GM12878 (cell line): ENCODE measurements around the gene MYO16. TPM values are rescaled to one million over a fixed set of nuclear protein-coding genes. Genes with fewer than 3 reads are reported as not detected.

Experiments used
- ATAC-seq: fragments of 200-7000 bp; cut with Tn5 transposase; 3 replicates; pipeline ENCODE4 v1.9.1; 2020; ENCODE audit warnings: mild to moderate bottlenecking, moderate library complexity
- BruUV-seq: library from RNA; stranded (reverse); fragments of 400-500 nt; replicated peaks from 2 replicates; lab custom pipeline; 2021; lab: Mats Ljungman, UMichigan
- CTCF ChIA-PET: fragments of 300-600 bp; sonication (Branson Sonifier 250); formaldehyde crosslinking; extraction: SDS; loops from one replicate; lab custom pipeline; 2021; ENCODE audit warnings: inconsistent platforms; lab: Yijun Ruan, JAX
- POLR2A ChIA-PET: fragments of 350-600 bp; formaldehyde crosslinking; extraction: SDS; loops from one replicate; lab custom pipeline; 2021; ENCODE audit warnings: inconsistent platforms; lab: Charles Lee
- RAD21 ChIA-PET: fragments of 300-600 bp; sonication (Branson Sonifier 250); formaldehyde crosslinking; loops from one replicate; lab custom pipeline; 2023; ENCODE audit warnings: antibody characterized with exemption; ENCODE audit not compliant: unreplicated experiment; lab: Charles Lee
- SMC1A ChIA-PET: fragments of 300-600 bp; sonication (Branson Sonifier 250); formaldehyde crosslinking; loops from one replicate; lab custom pipeline; 2023; ENCODE audit not compliant: unreplicated experiment, uncharacterized antibody; lab: Charles Lee
- DNase-seq: peaks from one replicate; pipeline ENCODE4 v3.0.0-alpha.2; 2011; ENCODE audit warnings: low read depth, low spot score
- FAIRE-seq: peaks from 3 replicates; lab custom pipeline; 2011; peaks lifted over from hg19 to GRCh38; lab: Jason Lieb, UNC
- H2AFZ ChIP-seq: 2 replicates; pipeline ENCODE4 v1.6.0; 2011; ENCODE audit warnings: low read depth, low read length, control low read depth; ENCODE audit not compliant: control insufficient read depth
- H3K27ac ChIP-seq: 2 replicates; pipeline ENCODE4 v1.5.1; 2011; ENCODE audit warnings: control low read depth; ENCODE audit not compliant: control insufficient read depth, insufficient read depth
- H3K27me3 ChIP-seq, 2 experiments: replicated peaks in 1 of 2; 2 replicates each; pipeline versions ENCODE4 v1.6.0 to v1.6.1; 2011; ENCODE audit warnings: low read length in 1 of 2; ENCODE audit not compliant: control insufficient read depth in 2 of 2, insufficient read depth in 2 of 2
- H3K36me3 ChIP-seq, 2 experiments: 2 replicates each; pipeline ENCODE4 v1.5.1; 2011; ENCODE audit warnings: low read length in 1 of 2; ENCODE audit not compliant: control insufficient read depth in 2 of 2, insufficient read depth in 2 of 2
- H3K4me1 ChIP-seq: 2 replicates; pipeline ENCODE4 v1.6.1; 2011; ENCODE audit warnings: mild to moderate bottlenecking, low read length, moderate library complexity, mixed read lengths; ENCODE audit not compliant: control insufficient read depth, insufficient read depth
- H3K4me2 ChIP-seq: 2 replicates; pipeline ENCODE4 v1.6.0; 2011; ENCODE audit warnings: control low read depth; ENCODE audit not compliant: control insufficient read depth, insufficient read depth
- H3K4me3 ChIP-seq: fragments of 200-600 bp; sonication (generic); 2 replicates; pipeline ENCODE4 v1.5.1; 2016
- H3K79me2 ChIP-seq: 2 replicates; pipeline ENCODE4 v1.6.0; 2011; ENCODE audit warnings: low read length; ENCODE audit not compliant: control insufficient read depth, insufficient read depth
- H3K9ac ChIP-seq: 2 replicates; pipeline ENCODE4 v1.8.0; 2011; ENCODE audit warnings: low read length, control low read depth, mixed read lengths; ENCODE audit not compliant: control insufficient read depth, insufficient read depth
- H3K9me3 ChIP-seq: replicated peaks from 3 replicates; pipeline ENCODE4 v1.5.1; 2011; ENCODE audit warnings: mild to moderate bottlenecking, low read length; ENCODE audit not compliant: control insufficient read depth, insufficient read depth
- H4K20me1 ChIP-seq: 2 replicates; pipeline ENCODE4 v1.6.0; 2011; ENCODE audit not compliant: control insufficient read depth, insufficient read depth
- BHLHE40 ChIP-seq, 2 experiments: fragments of 450-650 bp in 1 of 2; IDR thresholded peaks; 2 replicates each; pipeline ENCODE4 v1.6.1; 2011 to 2017; ENCODE audit warnings: low read depth in 2 of 2, borderline replicate concordance in 1 of 2, improper control_type of control experiment in 1 of 2, low read length in 1 of 2, mild to moderate bottlenecking in 1 of 2
- BRCA1 ChIP-seq: IDR thresholded peaks from 2 replicates; pipeline ENCODE4 v1.6.1; 2011; ENCODE audit warnings: low read depth, low read length, improper control_type of control experiment
- EED ChIP-seq: sonication (generic); IDR thresholded peaks from 2 replicates; pipeline ENCODE4 v1.6.1; 2016; ENCODE audit warnings: antibody characterized with exemption, low read depth
- HDAC2 ChIP-seq: fragments of 200-600 bp; sonication (generic); IDR thresholded peaks from 2 replicates; pipeline ENCODE4 v1.6.1; 2017
- IKZF1 ChIP-seq: fragments of 450-650 bp; conservative IDR thresholded peaks from 2 replicates; pipeline ENCODE4 v1.6.1; 2017; ENCODE audit warnings: antibody characterized with exemption, mild to moderate bottlenecking
- IKZF2 ChIP-seq, 2 experiments: fragments of 450-650 bp; IDR thresholded peaks; 2 replicates each; pipeline ENCODE4 v1.6.1; 2017; ENCODE audit warnings: mild to moderate bottlenecking in 2 of 2, moderate library complexity in 2 of 2
- NR2C1 ChIP-seq: fragments of 450-650 bp; IDR thresholded peaks from 2 replicates; pipeline ENCODE4 v1.6.1; 2017; ENCODE audit warnings: antibody characterized with exemption, mild to moderate bottlenecking, moderate library complexity
- PAX5 ChIP-seq: IDR thresholded peaks from 2 replicates; pipeline ENCODE4 v1.6.1; 2011; ENCODE audit warnings: low read depth, low read length, borderline replicate concordance
- POLR2AphosphoS2 ChIP-seq: IDR thresholded peaks from 2 replicates; pipeline ENCODE4 v1.6.1; 2011; ENCODE audit warnings: low read depth, mild to moderate bottlenecking, low read length, improper control_type of control experiment, moderate library complexity
- TCF12 ChIP-seq: IDR thresholded peaks from 2 replicates; pipeline ENCODE4 v1.6.1; 2011; ENCODE audit warnings: low read depth, mild to moderate bottlenecking, low read length
- YY1 ChIP-seq: IDR thresholded peaks from 2 replicates; pipeline ENCODE4 v1.6.1; 2011; ENCODE audit warnings: low read depth, mild to moderate bottlenecking, low read length
- ZNF207 ChIP-seq: fragments of 450-650 bp; IDR thresholded peaks from 2 replicates; pipeline ENCODE4 v1.6.1; 2014; ENCODE audit warnings: antibody characterized with exemption, mild to moderate bottlenecking, borderline replicate concordance
- WGBS: methylation state at CpG from one replicate; pipeline ENCODE4 v1.1.6; 2016; ENCODE audit warnings: low lambda C conversion rate; ENCODE audit not compliant: insufficient replicate concordance, insufficient coverage; ENCODE audit errors: missing lambda C conversion rate; 5-methylcytosine and 5-hydroxymethylcytosine counted together
- in situ Hi-C: fragments of 300-500 bp; cut with MboI; formaldehyde crosslinking; loops from 9 replicates; pipeline ENCODE4 v1.14.3; 2018; ENCODE audit warnings: mixed read lengths
- intact Hi-C: fragments of 100-400 bp; cut with micrococcal nuclease; formaldehyde crosslinking; loops from one replicate; pipeline ENCODE4 v1.14.2; 2022; ENCODE audit not compliant: unreplicated experiment
- polyA plus RNA-seq, 11 experiments: library from polyadenylated mRNA; depleted of rRNA in 4 of 11; unstranded in 6 of 11; stranded (reverse) in 5 of 11; fragments of >200 nt; fragmentation: Nextera tagmentation in 4 of 11; fragmentation: Illumina TruSeq in 1 of 11; extraction: Ambion mirVana in 4 of 11; extraction: Trizol in 1 of 11; gene quantifications; 1 replicate in 1 of 11; 2 replicates in 10 of 11; pipeline versions ENCODE4 v1.2.1 to v1.2.3, GENCODE V29; 2011 to 2016; ENCODE audit warnings: inconsistent platforms in 2 of 11, missing spikeins in 2 of 11, low read depth in 1 of 11
- total RNA-seq, 4 experiments: library from RNA; depleted of rRNA in 3 of 4; stranded (reverse); fragments of >200 nt in 3 of 4; fragmentation: Illumina TruSeq in 1 of 4; extraction: Trizol in 1 of 4; gene quantifications; 2 replicates each; pipeline versions ENCODE4 v1.2.1 to v1.2.3, GENCODE V29; 2013 to 2021
- TF ChIP-seq, protein P1 (sequence below): fragments of 150-350 bp; IDR thresholded peaks from 2 replicates; pipeline ENCODE4 v1.6.1; 2014; ENCODE audit warnings: mild to moderate bottlenecking, low read depth, low read length
- TF ChIP-seq, protein P2 (sequence below): IDR thresholded peaks from 2 replicates; pipeline ENCODE4 v1.6.1; 2012; ENCODE audit warnings: mild to moderate bottlenecking, low read depth, low read length

The MYO16 gene
- total and polyA plus RNA-seq, 10 of the 15 experiments (the other 5 are each of a cell fraction or from before 2014, with no cell fraction given), result under 0.01 to 1.7 (median 0.05) TPM; not detected in 4

DNA sequence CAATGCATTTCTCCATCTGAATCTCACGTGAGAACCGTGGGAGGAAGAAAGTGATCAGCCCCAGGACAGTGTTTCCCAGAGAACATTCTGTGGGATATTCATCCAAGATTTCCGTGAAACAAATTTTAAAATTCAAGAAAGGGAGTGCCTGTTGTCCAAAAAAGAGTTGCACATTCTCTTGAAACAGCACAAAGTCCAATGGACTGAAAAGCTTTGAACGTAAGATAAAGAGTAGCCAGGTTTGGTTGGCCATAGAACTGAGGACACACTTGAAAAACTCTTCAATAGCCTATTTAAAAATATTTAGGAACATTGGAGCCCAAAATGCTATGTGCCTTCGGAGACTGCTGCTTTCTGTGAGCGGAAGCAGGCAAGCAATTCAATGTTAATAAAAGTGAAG is 353.9 kb downstream of the MYO16 start:
- Histone ChIP-seq H3K4me1 (no peaks in the 10 kb centered on the region), H3K4me3 (no peak overlapping the region), H3K36me3 (no peaks in the 10 kb centered on the region), H3K9me3 (no peaks in the 10 kb centered on the region), H3K79me2 (no peaks in the 10 kb centered on the region), H3K9ac (no peak overlapping the region), H3K27me3 (no peaks in the 10 kb centered on the region), H3K4me2 (no peak overlapping the region), H2AFZ (no peak overlapping the region), H3K27ac (no peak overlapping the region), H4K20me1 (no peaks in the 10 kb centered on the region)
- SMC1A ChIA-PET, result no interaction called here
- RAD21 ChIA-PET, result no interaction called here
- no peak for TF ChIP-seq IKZF1
- no peak for TF ChIP-seq EED
- no peak for TF ChIP-seq TCF12
- TF ChIP-seq HDAC2, result no peak
- no peak for TF ChIP-seq IKZF2 (IDR thresholded peaks at IDR 0.05)
- no peak for TF ChIP-seq PAX5
- no peak for TF ChIP-seq YY1
- 21% methylated on average over 6 of the region's 6 CpGs for WGBS
- FAIRE-seq (no peak), DNase-seq (no peak), ATAC-seq (no peak)
- in situ Hi-C loops (no loop called here), intact Hi-C loops (no loop called here)
- POLR2A ChIA-PET, result no interaction called here
- CTCF ChIA-PET, result interaction anchor here (1.0 kb wide), 1 partner anchor 388 kb away, joined by 4 read pairs; no protein-coding TSS in a partner anchor
- BruUV-seq, result no TSS peak

DNA sequence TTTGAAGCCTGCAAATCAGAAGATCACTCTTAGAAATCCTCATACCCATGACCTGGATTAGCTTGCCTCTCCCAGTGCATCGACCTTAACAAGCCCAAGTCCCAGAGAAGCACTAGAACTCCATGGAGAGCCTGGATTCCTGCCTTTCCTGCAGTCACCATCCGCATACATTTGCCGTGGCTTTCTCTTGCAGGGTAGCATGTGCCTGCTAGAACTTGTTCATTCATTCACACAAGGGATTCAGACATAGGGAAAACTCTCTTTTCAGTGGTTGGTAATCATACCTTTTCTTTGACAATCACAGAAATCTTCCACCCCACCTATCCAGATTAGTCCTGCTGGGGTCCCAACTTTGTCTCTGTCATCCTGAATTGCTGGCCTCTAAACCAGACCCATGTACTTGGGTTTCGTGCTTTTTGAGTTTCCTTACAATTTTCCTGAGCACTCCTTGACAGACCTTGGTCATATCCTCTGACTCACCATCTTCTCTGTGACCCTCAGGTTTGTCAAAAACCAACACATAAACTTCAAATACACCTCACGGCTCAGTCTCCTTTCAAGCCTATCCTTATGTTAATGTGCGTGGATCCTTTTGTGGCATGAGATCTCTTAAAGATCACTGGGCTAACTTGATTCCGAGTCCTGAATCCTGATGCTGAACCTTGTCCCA is 355.0 kb downstream of the MYO16 start:
- ATAC-seq (no peak), DNase-seq (no peak), FAIRE-seq (no peak)
- ChIA-PET POLR2A (no interaction called here), SMC1A (no interaction called here), CTCF (interaction anchor here (1.0 kb wide), 1 partner anchor 387 kb away, joined by 4 read pairs; no protein-coding TSS in a partner anchor), RAD21 (no interaction called here)
- no peak overlapping the region for H3K4me2 ChIP-seq
- H3K27me3 ChIP-seq, result no peaks in the 10 kb centered on the region
- no peaks in the 10 kb centered on the region for H3K36me3 ChIP-seq
- intact Hi-C loops, result no loop called here
- in situ Hi-C loops, result no loop called here
- no peaks in the 10 kb centered on the region for H3K9me3 ChIP-seq
- no peak overlapping the region for H3K9ac ChIP-seq
- no peak overlapping the region for H2AFZ ChIP-seq
- no peaks in the 10 kb centered on the region for H3K79me2 ChIP-seq
- WGBS, result 37% methylated on average over 7 of the region's 7 CpGs
- no peaks in the 10 kb centered on the region for H4K20me1 ChIP-seq
- no peak overlapping the region for H3K4me3 ChIP-seq
- no TSS peak for BruUV-seq
- no peaks in the 10 kb centered on the region for H3K4me1 ChIP-seq
- no peak overlapping the region for H3K27ac ChIP-seq
- TF ChIP-seq BHLHE40 (IDR thresholded peaks at IDR 0.05; ENCODE audit: borderline replicate concordance in 1 of 2, low read depth in 2 of 2, low read length in 1 of 2) (no peak), NR2C1 (no peak), ZNF207 (no peak), POLR2AphosphoS2 (no peak), BRCA1 (no peak)
- TF ChIP-seq, protein P1, sequence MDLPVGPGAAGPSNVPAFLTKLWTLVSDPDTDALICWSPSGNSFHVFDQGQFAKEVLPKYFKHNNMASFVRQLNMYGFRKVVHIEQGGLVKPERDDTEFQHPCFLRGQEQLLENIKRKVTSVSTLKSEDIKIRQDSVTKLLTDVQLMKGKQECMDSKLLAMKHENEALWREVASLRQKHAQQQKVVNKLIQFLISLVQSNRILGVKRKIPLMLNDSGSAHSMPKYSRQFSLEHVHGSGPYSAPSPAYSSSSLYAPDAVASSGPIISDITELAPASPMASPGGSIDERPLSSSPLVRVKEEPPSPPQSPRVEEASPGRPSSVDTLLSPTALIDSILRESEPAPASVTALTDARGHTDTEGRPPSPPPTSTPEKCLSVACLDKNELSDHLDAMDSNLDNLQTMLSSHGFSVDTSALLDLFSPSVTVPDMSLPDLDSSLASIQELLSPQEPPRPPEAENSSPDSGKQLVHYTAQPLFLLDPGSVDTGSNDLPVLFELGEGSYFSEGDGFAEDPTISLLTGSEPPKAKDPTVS, result no peak
- TF ChIP-seq, protein P2, sequence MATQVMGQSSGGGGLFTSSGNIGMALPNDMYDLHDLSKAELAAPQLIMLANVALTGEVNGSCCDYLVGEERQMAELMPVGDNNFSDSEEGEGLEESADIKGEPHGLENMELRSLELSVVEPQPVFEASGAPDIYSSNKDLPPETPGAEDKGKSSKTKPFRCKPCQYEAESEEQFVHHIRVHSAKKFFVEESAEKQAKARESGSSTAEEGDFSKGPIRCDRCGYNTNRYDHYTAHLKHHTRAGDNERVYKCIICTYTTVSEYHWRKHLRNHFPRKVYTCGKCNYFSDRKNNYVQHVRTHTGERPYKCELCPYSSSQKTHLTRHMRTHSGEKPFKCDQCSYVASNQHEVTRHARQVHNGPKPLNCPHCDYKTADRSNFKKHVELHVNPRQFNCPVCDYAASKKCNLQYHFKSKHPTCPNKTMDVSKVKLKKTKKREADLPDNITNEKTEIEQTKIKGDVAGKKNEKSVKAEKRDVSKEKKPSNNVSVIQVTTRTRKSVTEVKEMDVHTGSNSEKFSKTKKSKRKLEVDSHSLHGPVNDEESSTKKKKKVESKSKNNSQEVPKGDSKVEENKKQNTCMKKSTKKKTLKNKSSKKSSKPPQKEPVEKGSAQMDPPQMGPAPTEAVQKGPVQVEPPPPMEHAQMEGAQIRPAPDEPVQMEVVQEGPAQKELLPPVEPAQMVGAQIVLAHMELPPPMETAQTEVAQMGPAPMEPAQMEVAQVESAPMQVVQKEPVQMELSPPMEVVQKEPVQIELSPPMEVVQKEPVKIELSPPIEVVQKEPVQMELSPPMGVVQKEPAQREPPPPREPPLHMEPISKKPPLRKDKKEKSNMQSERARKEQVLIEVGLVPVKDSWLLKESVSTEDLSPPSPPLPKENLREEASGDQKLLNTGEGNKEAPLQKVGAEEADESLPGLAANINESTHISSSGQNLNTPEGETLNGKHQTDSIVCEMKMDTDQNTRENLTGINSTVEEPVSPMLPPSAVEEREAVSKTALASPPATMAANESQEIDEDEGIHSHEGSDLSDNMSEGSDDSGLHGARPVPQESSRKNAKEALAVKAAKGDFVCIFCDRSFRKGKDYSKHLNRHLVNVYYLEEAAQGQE, result no peak
